Measurements from ENCODE around the gene MYH7.
"Not testable (repeated sequence)": the region's sequence is repeated elsewhere in the genome, so short reads cannot be mapped to it uniquely, and the experiment has no call there.

Gene MYH7

DNA sequence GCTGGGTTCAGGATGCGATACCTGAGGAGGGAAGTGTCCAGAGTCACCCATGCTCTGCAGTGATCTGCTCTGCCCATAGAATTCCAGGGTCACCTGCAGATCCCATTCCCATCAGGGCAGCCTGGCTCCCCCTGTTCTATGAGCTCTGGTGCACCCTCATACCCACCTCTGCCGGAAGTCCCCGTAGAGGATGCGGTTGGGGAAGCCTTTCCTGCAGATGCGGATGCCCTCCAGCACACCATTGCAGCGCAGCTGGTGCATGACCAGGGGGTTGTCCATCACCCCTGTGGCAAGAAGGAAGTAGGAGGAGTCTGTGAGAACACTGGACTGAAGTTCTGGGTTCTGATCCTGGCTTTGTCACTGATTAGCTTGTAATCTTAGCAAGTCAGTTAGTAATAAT is 9.7 kb downstream of the MYH7 start:
- not testable (repeated sequence) for H2BK5ac ChIP-seq (ENCODE audit: low read depth, low read length, poor library complexity, severe bottlenecking); H2AK5ac ChIP-seq (ENCODE audit: low read length, severe bottlenecking); H3K27ac ChIP-seq (ENCODE audit: low read length, poor library complexity, severe bottlenecking); H3K79me1 ChIP-seq (replicated peaks; ENCODE audit: low read length, poor library complexity, severe bottlenecking); H3K4me1 ChIP-seq (ENCODE audit: control insufficient read depth, insufficient read depth, low read depth, low read length); H3K18ac ChIP-seq (ENCODE audit: low read depth in 1 of 2, low read length in 2 of 2); H3K9me3 ChIP-seq (ENCODE audit: control insufficient read depth, low read length); H2BK12ac ChIP-seq (ENCODE audit: low read length in 2 of 2); H2BK15ac ChIP-seq (ENCODE audit: low read depth, poor library complexity, severe bottlenecking); DNase-seq; H3K9ac ChIP-seq (ENCODE audit: low read length); H2AFZ ChIP-seq (ENCODE audit: low read depth, low read length); H4K8ac ChIP-seq (ENCODE audit: low read length); H3K14ac ChIP-seq (ENCODE audit: low read length in 2 of 2); H2BK120ac ChIP-seq (ENCODE audit: low read depth, low read length); H3K23ac ChIP-seq (ENCODE audit: low read length in 2 of 2); H3K4ac ChIP-seq (ENCODE audit: low read depth in 1 of 2, low read length in 2 of 2); H3K36me3 ChIP-seq (ENCODE audit: control insufficient read depth in 1 of 2, insufficient read depth in 2 of 2, low read depth in 1 of 2, low read length in 2 of 2); H3K4me2 ChIP-seq (ENCODE audit: low read length, poor library complexity, severe bottlenecking); H4K91ac ChIP-seq (ENCODE audit: low read length); H3K4me3 ChIP-seq (ENCODE audit: insufficient read depth in 1 of 2, low read depth in 1 of 2, low read length in 2 of 2)
- peaks cover 26 to 60% of the 10 kb centered on the region in 2 experiments for H3K27me3 ChIP-seq (ENCODE audit: control insufficient read depth in 1 of 2, insufficient read depth in 1 of 2, low read length in 2 of 2)
- 86% methylated on average over 6 of the region's 6 CpGs for WGBS

DNA sequence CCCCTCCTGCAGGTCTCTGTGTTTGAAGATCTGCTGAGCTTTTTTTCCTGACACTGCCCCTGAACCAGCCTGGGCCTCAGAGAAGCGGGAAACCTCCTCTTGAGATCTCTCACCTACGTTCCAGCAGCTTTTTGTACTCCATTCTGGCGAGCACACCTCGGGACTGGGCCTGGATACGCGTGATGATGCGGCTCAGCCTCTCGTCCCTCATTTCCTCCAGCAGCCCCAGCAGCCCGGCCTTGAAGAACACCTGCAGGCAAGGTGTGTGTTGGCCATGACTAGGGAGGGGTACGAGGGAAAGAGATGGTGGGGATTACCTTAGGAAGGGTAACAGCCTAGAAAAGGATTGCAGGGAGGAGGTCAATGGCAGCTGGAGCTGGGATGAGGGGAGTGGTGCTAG is 10.3 kb downstream of the MYH7 start:
- Histone ChIP-seq H3K18ac (ENCODE audit: low read depth in 1 of 2, low read length in 2 of 2) (no peak overlapping the region), H3K23ac (ENCODE audit: low read length in 2 of 2) (no peak overlapping the region), H3K9me3 (ENCODE audit: control insufficient read depth, low read length) (peaks cover 3% of the 10 kb centered on the region), H2AK5ac (ENCODE audit: low read length, severe bottlenecking) (no peak overlapping the region), H3K27ac (ENCODE audit: low read length, poor library complexity, severe bottlenecking) (no peak overlapping the region), H2BK5ac (ENCODE audit: low read depth, low read length, poor library complexity, severe bottlenecking) (no peak overlapping the region), H3K4me2 (ENCODE audit: low read length, poor library complexity, severe bottlenecking) (no peak overlapping the region), H2AFZ (ENCODE audit: low read depth, low read length) (no peak overlapping the region), H4K91ac (ENCODE audit: low read length) (no peak overlapping the region), H3K14ac (ENCODE audit: low read length in 2 of 2) (no peak overlapping the region), H2BK15ac (ENCODE audit: low read depth, poor library complexity, severe bottlenecking) (no peak overlapping the region), H4K8ac (ENCODE audit: low read length) (no peak overlapping the region), H3K4me1 (ENCODE audit: control insufficient read depth, insufficient read depth, low read depth, low read length) (no peaks in the 10 kb centered on the region), H3K9ac (ENCODE audit: low read length) (no peak overlapping the region), H2BK12ac (ENCODE audit: low read length in 2 of 2) (no peak overlapping the region), H3K4ac (ENCODE audit: low read depth in 1 of 2, low read length in 2 of 2) (no peak overlapping the region), H3K79me1 (replicated peaks; ENCODE audit: low read length, poor library complexity, severe bottlenecking) (no peaks in the 10 kb centered on the region), H3K27me3 (ENCODE audit: control insufficient read depth in 1 of 2, insufficient read depth in 1 of 2, low read length in 2 of 2) (peaks cover 30 to 61% of the 10 kb centered on the region in 2 experiments), H3K36me3 (ENCODE audit: control insufficient read depth in 1 of 2, insufficient read depth in 2 of 2, low read depth in 1 of 2, low read length in 2 of 2) (no peaks in the 10 kb centered on the region), H2BK120ac (ENCODE audit: low read depth, low read length) (no peak overlapping the region), H3K4me3 (ENCODE audit: insufficient read depth in 1 of 2, low read depth in 1 of 2, low read length in 2 of 2) (no peak overlapping the region)
- WGBS = 75% methylated on average over 10 of the region's 10 CpGs
- no peak for DNase-seq

DNA sequence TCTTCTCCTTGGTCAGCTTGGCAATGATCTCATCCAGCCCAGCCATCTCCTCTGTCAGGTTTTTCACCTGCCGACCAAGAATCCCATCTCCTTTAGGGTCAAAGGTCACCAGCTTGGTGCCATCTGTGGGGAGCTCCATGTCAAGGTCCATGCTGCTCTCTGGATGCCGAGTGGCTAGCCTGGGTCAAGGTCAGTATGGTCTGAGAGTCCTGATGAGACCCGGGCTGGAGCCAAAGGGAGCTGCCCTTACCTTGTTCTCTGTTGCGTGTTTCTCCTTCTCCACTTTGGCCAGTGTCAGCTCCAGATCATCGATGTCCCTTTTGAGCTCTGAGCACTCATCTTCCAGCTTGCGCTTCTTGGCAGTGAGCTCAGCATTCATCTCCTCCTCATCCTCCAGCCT is 11.8 kb downstream of the MYH7 start:
- H2BK15ac ChIP-seq (ENCODE audit: low read depth, poor library complexity, severe bottlenecking) = no peak overlapping the region
- no peaks in the 10 kb centered on the region for H3K4me1 ChIP-seq (ENCODE audit: control insufficient read depth, insufficient read depth, low read depth, low read length)
- no peak overlapping the region for H3K4me3 ChIP-seq (ENCODE audit: insufficient read depth in 1 of 2, low read depth in 1 of 2, low read length in 2 of 2)
- H3K36me3 ChIP-seq (ENCODE audit: control insufficient read depth in 1 of 2, insufficient read depth in 2 of 2, low read depth in 1 of 2, low read length in 2 of 2) = no peaks in the 10 kb centered on the region
- H3K23ac ChIP-seq (ENCODE audit: low read length in 2 of 2) = no peak overlapping the region
- DNase-seq = no peak
- H3K14ac ChIP-seq (ENCODE audit: low read length in 2 of 2) = no peak overlapping the region
- H3K27me3 ChIP-seq (ENCODE audit: control insufficient read depth in 1 of 2, insufficient read depth in 1 of 2, low read length in 2 of 2) = peaks cover 36 to 60% of the 10 kb centered on the region in 2 experiments
- H2AK5ac ChIP-seq (ENCODE audit: low read length, severe bottlenecking) = no peak overlapping the region
- H3K27ac ChIP-seq (ENCODE audit: low read length, poor library complexity, severe bottlenecking) = no peak overlapping the region
- no peaks in the 10 kb centered on the region for H3K79me1 ChIP-seq (replicated peaks; ENCODE audit: low read length, poor library complexity, severe bottlenecking)
- no peak overlapping the region for H4K91ac ChIP-seq (ENCODE audit: low read length)
- no peak overlapping the region for H3K4ac ChIP-seq (ENCODE audit: low read depth in 1 of 2, low read length in 2 of 2)
- no peak overlapping the region for H2BK120ac ChIP-seq (ENCODE audit: low read depth, low read length)
- H2AFZ ChIP-seq (ENCODE audit: low read depth, low read length) = no peak overlapping the region
- no peak overlapping the region for H2BK5ac ChIP-seq (ENCODE audit: low read depth, low read length, poor library complexity, severe bottlenecking)
- no peak overlapping the region for H3K9ac ChIP-seq (ENCODE audit: low read length)
- 79% methylated on average over 6 of the region's 6 CpGs for WGBS
- no peak overlapping the region for H2BK12ac ChIP-seq (ENCODE audit: low read length in 2 of 2)
- no peak overlapping the region for H3K18ac ChIP-seq (ENCODE audit: low read depth in 1 of 2, low read length in 2 of 2)
- H4K8ac ChIP-seq (ENCODE audit: low read length) = no peak overlapping the region
- peaks cover 3% of the 10 kb centered on the region for H3K9me3 ChIP-seq (ENCODE audit: control insufficient read depth, low read length)
- no peak overlapping the region for H3K4me2 ChIP-seq (ENCODE audit: low read length, poor library complexity, severe bottlenecking)

DNA sequence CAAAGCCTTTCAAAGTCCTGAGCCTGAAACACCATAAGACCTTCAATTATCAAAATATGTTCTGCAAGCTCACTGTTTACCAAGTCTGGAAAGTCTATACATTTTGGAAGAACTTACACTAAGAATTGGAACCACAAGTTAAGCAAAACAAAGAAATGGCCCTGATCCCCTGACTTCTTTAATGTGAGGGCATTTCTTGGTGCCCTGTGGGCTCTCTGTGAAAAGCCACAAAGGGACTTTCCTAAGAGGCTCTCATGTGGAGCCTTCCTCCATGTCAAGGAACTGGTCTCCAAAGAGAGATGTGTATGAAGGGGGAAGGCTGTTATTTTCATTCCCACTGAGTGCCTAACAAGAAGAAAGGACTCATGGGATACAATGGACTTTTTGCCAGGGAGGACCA is 13.9 kb downstream of the MYH7 start:
- Histone ChIP-seq H3K9me3 (ENCODE audit: control insufficient read depth, low read length) (no peaks in the 10 kb centered on the region), H3K23ac (ENCODE audit: low read length in 2 of 2) (no peak overlapping the region), H2BK12ac (ENCODE audit: low read length in 2 of 2) (no peak overlapping the region), H3K14ac (ENCODE audit: low read length in 2 of 2) (no peak overlapping the region), H3K4me2 (ENCODE audit: low read length, poor library complexity, severe bottlenecking) (no peak overlapping the region), H3K18ac (ENCODE audit: low read depth in 1 of 2, low read length in 2 of 2) (no peak overlapping the region), H3K27me3 (ENCODE audit: control insufficient read depth in 1 of 2, insufficient read depth in 1 of 2, low read length in 2 of 2) (peaks cover 34 to 61% of the 10 kb centered on the region in 2 experiments), H2BK120ac (ENCODE audit: low read depth, low read length) (no peak overlapping the region), H4K8ac (ENCODE audit: low read length) (no peak overlapping the region), H3K4me1 (ENCODE audit: control insufficient read depth, insufficient read depth, low read depth, low read length) (no peaks in the 10 kb centered on the region), H3K79me1 (replicated peaks; ENCODE audit: low read length, poor library complexity, severe bottlenecking) (no peaks in the 10 kb centered on the region), H3K4me3 (ENCODE audit: insufficient read depth in 1 of 2, low read depth in 1 of 2, low read length in 2 of 2) (no peak overlapping the region), H3K9ac (ENCODE audit: low read length) (no peak overlapping the region), H2BK5ac (ENCODE audit: low read depth, low read length, poor library complexity, severe bottlenecking) (no peak overlapping the region), H2AK5ac (ENCODE audit: low read length, severe bottlenecking) (no peak overlapping the region), H3K36me3 (ENCODE audit: control insufficient read depth in 1 of 2, insufficient read depth in 2 of 2, low read depth in 1 of 2, low read length in 2 of 2) (no peaks in the 10 kb centered on the region), H4K91ac (ENCODE audit: low read length) (no peak overlapping the region), H3K4ac (ENCODE audit: low read depth in 1 of 2, low read length in 2 of 2) (no peak overlapping the region), H2BK15ac (ENCODE audit: low read depth, poor library complexity, severe bottlenecking) (no peak overlapping the region), H2AFZ (ENCODE audit: low read depth, low read length) (no peak overlapping the region), H3K27ac (ENCODE audit: low read length, poor library complexity, severe bottlenecking) (no peak overlapping the region)
- no peak for DNase-seq
